Stimulated activated CD8-positive, alpha-beta memory T cell treated with anti-CD3 and anti-CD28 coated beads, Interleukin-4, amount 100 ng/mL, for 4 hours (primary cell): ENCODE measurements around the gene CLDN20.
"Not testable (repeated sequence)": the region's sequence is repeated elsewhere in the genome, so short reads cannot be mapped to it uniquely, and the experiment has no call there.

Experiments
- DNase-seq, 2 donors: peaks; one replicate each; pipeline ENCODE4 v3.0.0-alpha.2; 2020; ENCODE audit warnings: low read depth in 2 of 2, low spot score in 1 of 2

Gene CLDN20

DNA sequence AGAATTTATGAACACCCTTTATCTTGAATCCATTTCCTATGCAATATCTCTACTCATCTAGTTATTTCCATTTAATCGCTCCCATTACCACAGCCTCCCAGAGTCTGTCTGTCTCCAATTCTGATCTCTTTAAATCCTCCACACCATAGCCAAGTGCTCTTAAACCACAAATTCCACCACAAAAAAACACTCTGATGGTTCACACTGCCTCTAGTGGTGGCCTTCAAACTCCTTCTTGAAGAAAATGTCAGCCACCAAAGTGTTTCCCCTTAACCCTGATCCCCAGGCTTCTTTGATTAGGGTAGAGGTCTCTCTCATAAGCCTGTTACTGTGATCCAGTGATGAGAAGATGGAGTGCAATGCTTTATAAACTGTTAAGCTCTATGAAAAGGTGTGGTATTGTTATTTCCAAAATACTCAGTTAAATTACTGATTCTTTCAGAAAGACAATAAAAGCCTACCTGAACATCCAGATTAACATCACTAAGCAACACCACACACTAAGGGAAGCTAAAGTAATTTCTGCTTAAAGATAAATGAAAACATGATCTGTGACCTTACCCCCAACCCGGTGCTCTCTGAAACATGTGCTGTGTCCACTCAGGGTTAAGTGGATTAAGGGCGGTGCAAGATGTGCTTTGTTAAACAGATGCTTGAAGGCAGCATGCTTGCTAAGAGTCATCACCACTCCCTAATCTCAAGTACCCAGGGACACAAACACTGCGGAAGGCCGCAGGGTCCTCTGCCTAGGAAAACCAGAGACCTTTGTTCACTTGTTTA, 4.5 kb downstream of the CLDN20 start:
- not testable (repeated sequence) for DNase-seq

DNA sequence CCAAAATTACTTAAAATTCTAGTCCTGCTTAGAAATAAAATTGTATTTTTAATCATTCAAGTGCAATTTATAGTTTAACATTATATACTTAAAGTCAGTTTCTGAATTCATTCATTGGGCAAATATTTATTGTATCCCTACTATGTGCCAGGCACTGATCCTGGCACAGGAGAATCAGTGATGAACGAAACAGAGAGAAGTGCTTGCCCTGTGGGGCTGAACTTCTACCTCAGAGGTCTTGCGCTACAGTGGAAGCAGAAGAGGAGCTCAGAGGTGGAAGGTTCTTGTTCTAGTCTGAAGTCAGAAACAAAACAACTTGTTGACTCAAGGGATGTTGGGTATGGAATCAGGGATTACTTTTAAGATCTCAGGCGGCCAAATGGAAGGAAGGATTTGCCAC, 6.0 kb downstream of the CLDN20 start:
- DNase-seq, result no peak

DNA sequence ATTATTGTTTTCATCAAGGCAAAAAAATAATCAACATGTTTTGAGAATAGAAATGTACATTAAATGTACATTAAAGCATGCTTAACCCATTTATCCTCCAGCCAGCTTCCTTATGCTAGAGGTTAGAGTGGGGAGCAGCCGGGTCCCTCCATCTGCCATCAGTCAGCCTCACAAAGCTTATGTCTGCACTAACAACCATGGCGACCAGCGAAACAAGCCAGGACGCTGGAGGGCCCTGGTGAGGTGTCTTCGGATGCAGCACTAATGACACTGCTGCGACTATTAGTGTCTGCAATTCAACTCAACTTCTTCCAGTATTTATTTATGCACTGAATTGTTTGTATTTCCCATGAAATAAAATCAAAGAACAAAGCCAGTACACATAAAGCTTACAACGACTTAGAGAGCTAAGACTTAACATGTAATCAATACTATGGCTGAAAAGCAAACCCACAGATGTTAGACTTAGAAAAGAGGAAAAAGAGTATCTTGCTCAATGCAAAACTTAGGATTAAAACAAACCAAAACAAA, 6.8 kb downstream of the CLDN20 start:
- DNase-seq, result no peak

DNA sequence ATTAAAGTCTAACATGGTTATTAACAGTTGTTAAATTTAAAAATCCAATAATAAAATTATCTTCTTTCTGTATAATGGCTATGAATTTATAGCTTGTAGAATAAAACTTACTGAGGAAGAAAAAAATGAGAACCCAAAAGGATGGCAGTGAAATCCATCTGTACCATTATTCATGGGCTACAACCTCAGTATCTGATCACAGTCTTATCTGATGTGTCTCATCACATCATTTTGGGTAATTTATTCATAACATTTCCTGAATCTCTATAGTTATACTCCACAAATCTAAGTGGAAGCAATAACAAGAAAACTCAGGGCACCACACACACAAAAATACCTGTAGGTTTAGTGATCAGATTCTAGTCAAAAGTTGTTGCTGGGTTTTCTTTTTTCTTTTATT, 7.3 kb downstream of the CLDN20 start:
- no peak for DNase-seq

DNA sequence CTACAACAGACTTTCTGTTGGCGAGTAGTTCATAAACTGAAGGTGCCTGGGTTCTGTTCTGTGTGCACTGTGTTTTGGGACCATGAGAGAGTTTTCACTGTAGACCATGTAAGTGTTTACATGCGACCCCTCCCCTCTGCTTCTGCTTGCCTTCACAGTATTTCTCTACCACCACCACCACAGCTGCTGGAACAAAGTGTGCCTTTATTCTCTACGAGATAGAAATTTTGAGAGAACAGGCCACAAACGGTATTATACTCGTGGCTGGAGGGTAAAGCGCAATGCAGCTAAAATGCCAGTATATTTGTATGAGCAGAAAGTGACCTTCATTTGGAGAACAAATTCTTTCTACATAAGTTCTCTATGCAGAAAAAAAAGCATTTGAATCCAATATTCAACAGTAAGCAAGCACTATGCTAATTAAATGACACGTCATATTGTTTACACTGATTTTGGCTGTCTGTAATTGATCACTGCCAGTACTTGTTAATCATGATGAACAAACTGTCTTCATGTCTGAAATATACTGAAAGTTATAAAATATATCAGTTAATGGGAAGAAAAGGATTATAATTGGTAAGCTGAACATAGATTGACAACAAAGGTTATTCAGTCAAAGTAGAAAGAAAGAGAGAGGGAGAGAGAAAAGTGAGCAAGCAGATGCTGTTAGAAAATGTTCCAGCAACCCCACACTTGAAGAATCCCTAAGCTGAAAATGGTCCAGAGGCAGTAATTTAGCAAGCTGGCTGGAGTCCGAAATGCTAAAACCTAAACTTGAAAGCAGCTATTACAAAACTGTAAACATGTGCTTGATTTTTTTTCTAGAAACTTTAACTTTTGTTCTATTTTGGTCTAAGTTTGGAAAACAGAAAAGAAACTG, 8.8 kb downstream of the CLDN20 start:
- no peak for DNase-seq

- DNase-seq, result no peak
These were observed 9.6 kb downstream of the CLDN20 start for GRCh38 chr6:155273431-155273830.

GRCh38 chr6:155274106-155274505, 10.3 kb downstream of the CLDN20 start:
- DNase-seq, result no peak

GRCh38 chr6:155274533-155274932, 10.7 kb downstream of the CLDN20 start:
- DNase-seq, result no peak

DNA sequence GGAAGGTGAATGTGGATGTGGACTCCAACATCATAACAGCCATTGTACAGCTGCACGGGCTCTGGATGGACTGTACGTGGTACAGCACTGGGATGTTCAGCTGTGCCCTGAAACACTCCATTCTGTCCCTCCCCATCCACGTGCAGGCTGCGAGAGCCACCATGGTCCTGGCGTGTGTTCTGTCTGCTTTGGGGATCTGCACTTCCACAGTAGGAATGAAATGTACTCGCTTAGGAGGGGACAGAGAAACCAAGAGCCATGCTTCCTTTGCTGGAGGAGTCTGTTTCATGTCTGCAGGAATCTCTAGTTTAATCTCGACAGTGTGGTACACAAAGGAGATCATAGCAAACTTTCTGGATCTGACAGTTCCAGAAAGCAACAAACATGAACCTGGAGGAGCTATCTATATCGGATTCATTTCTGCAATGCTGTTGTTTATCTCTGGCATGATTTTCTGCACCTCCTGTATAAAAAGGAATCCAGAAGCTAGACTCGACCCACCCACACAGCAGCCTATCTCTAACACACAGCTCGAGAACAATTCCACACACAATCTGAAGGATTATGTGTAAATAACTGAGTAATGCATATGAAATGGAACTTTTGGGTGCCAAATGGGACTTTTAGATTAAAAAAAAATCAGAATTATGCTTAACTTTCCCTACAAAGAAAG, 12.1 kb downstream of the CLDN20 start:
- no peak for DNase-seq

DNA sequence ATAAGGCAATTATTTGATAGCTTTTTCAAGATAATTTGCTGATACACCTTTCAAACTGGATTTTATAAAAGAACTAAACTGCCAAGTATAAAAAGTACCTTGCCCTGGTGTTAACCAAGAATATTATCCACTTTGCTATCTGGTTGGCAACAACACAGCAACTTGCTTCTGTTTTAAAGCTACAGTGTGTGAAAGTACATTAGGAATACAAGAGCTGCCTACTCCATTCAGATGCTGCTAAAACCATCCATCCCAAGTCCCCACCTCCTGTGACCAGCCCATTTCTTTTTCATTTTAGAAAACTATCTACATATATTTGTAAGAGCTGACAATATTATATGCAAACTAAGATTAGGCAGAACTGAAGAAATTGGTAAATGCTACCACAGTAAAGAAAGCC, 12.8 kb downstream of the CLDN20 start:
- DNase-seq, result no peak

DNA sequence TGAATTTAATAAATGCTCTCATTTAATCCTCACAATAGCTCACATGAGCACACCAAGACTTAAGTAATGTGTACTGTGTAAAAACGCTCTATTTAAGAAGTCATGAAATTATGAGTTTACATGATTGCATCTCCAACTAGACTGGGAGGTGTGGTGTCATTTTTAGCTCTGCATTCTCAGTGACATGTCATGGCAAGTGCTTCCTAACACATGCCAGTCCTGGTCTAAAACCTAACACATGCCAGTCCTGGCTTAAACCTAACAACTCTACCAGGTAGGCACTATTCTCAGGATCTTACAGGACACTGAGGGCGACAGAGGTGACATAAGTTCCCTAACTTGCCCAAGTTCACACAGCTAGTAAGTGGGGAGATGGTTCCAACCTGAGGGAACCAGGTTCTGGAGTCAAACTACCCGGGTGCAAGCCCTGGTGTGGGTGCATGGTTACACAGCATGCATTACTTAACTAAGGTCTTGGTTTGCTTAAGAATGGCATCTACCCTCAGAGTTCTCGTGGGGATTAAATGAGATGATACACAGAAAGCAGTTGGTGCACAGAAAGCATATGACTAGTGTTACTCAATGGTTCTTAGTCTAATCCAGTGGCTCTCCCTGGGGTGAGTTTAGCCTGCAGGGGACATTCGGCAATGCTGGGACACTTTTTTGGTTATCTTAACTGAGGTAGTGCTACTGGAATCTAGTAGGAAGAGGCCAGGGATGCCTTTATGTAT, 14.7 kb downstream of the CLDN20 start:
- DNase-seq, result no peak

DNA sequence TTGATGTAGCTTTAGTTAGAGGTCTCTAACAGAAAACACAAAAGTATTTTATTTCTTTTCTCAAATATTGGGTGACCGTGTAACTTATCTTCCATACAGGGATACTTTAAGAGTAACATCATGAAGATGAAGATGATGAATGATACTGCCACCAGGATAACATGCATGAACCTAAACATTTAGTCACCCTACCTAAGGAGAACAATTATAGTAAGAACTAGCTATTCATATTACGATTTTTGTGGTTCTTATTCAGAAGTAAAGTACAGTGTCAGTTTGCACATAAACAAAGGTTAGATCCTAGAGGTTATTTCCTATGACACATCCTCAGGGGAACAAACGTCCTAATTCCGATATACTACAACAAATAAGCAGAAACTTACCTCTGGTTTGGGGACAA, 21.0 kb downstream of the CLDN20 start:
- no peak for DNase-seq

- DNase-seq, result no peak
These were observed 23.9 kb downstream of the CLDN20 start for GRCh38 chr6:155287762-155288161.

DNA sequence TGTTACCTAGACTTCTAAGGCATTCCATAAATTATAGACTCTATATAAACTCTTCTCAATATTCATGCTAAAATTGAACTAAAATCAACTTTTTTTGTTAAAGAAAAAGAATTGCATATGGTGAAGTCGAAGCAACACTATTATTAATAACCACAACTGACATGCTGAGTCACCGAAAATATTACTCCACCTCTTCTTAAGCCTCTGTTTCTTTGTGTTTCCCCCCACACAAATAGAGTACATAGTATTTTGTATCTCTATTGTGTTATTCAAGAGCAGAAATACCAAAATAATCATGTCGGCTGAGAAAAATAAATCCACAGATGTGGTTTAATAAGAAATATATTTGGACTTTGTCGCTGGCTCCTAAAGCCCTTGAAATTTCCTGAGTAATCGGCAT, 26.7 kb downstream of the CLDN20 start:
- no peak for DNase-seq

DNA sequence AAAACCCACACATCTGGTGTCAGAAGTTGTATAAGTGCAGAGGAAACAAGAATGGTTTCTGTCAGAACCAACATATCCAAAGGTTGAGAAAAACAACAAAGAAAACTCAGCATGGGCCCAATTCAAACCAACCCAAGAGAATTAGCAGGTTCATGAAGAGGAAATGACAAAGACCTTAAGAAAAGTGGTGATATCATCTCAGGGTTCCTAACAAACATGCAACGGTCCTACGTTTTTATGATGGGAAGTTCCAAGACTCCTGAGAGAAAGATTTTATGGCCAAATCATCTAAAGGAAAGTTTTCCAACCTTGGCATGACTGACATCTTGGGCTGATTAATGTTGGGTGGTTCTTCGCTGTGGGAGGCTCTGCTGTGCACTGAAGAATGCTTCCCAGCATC, 27.5 kb downstream of the CLDN20 start:
- DNase-seq, result no peak

DNA sequence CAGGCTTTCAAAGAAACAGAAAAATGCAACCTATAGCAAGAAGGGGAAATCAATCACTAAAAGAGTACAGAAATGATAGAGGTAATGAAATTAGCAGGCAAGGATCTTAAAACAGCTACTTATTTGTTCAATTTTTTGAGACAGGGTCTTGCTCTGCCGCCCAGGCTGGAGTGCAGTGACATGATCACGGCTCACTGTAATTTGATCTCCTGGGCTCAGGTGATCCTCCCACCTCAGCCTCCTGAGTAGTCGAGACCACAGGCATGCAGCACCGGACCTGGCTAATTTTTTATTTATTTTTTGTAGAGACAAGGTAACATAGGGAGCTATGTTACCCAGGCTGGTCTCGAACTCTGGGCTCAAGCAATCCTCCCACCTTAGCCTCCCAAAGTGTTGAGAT, 28.9 kb downstream of the CLDN20 start:
- DNase-seq, result no peak

DNA sequence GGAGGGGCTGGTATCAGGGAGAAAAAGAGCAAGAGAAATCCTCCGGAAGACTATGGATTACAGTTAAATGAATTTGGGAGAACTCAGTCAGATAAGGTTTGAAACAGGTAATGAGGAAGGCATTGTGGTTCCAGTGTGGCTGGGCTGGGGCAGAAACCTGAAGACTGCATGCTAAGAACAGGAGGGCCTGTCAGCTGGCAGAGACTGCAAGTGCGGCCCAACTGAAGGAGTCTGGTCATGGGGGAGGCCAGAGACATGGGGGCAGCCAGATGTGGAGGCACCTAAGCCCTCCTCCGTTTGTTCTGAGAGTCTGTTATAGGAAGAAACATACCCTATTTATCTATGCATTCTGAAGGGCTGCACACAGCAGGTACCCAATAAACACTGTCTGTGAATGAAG, 33.9 kb downstream of the CLDN20 start:
- DNase-seq, result no peak

GRCh38 chr6:155301867-155302266, 38.1 kb downstream of the CLDN20 start:
- no peak for DNase-seq

GRCh38 chr6:155303361-155303870, 39.6 kb downstream of the CLDN20 start:
- DNase-seq, result no peak

- DNase-seq, result no peak
These were observed 43.1 kb downstream of the CLDN20 start for GRCh38 chr6:155306958-155307357.

- DNase-seq, result no peak
These were observed 45.3 kb downstream of the CLDN20 start for GRCh38 chr6:155309150-155309549.
